Large intestine (tissue), 3 donors: ENCODE data around the gene SIRPA. TPM values are rescaled to one million over a fixed set of nuclear protein-coding genes. Genes with fewer than 3 reads are reported as not detected.

Source experiments
- DNase-seq, 2 donors: peaks; one replicate each; pipeline versions ENCODE4 v3.0.0 to v3.0.0-alpha.2; 2013
- H3K27ac ChIP-seq: one replicate; pipeline ENCODE4 v1.5.1; 2013; ENCODE audit warnings: low read length
- H3K27me3 ChIP-seq: 2 replicates; pipeline ENCODE4 v1.6.1; 2013; ENCODE audit warnings: low read length; ENCODE audit not compliant: control insufficient read depth, insufficient read depth
- H3K36me3 ChIP-seq: 2 replicates; pipeline ENCODE4 v1.6.1; 2013; ENCODE audit warnings: low read length; ENCODE audit not compliant: control insufficient read depth, insufficient read depth
- H3K4me1 ChIP-seq: one replicate; pipeline ENCODE4 v1.6.1; 2013; ENCODE audit warnings: low read length; ENCODE audit not compliant: control insufficient read depth, insufficient read depth
- H3K4me3 ChIP-seq: one replicate; pipeline ENCODE4 v1.5.1; 2013; ENCODE audit warnings: low read length
- H3K9me3 ChIP-seq: one replicate; pipeline ENCODE4 v1.6.1; 2013; ENCODE audit warnings: mild to moderate bottlenecking, low read depth, low read length, moderate library complexity; ENCODE audit not compliant: control insufficient read depth
- WGBS: methylation state at CpG from one replicate; pipeline ENCODE4 v1.1.5; 2013; ENCODE audit warnings: low lambda C conversion rate; ENCODE audit not compliant: insufficient coverage; 5-methylcytosine and 5-hydroxymethylcytosine counted together
- polyA plus RNA-seq: library from polyadenylated mRNA; unstranded; fragments of 120-200 nt; gene quantifications from one replicate; pipeline ENCODE4 v1.2.1, GENCODE V29; 2013

Gene SIRPA
- polyA plus RNA-seq, 1 donor, result 29.1 TPM

- no peak for DNase-seq
- WGBS, result no CpG with 5 or more reads among the region's 24 CpGs
- peaks cover 3% of the 10 kb centered on the region for H3K36me3 ChIP-seq
- peaks cover 37% of the 10 kb centered on the region for H3K4me1 ChIP-seq
- no peaks in the 10 kb centered on the region for H3K27me3 ChIP-seq
- H3K4me3 ChIP-seq, result peak overlapping the region; percentile 74
- no peaks in the 10 kb centered on the region for H3K9me3 ChIP-seq
- H3K27ac ChIP-seq, result peak overlapping the region; percentile 31
These were observed 672 bp downstream of the SIRPA start for GRCh38 chr20:1895674-1896483.

GRCh38 chr20:1896484-1897258 lies 1.5 kb downstream of the SIRPA start:
- peak overlapping the region; percentile 31 for H3K27ac ChIP-seq
- H3K27me3 ChIP-seq, result no peaks in the 10 kb centered on the region
- WGBS, result 80% methylated on average over 1 of the region's 12 CpGs
- peaks cover 7% of the 10 kb centered on the region for H3K36me3 ChIP-seq
- peak overlapping the region; percentile 74 for H3K4me3 ChIP-seq
- no peak for DNase-seq
- peaks cover 37% of the 10 kb centered on the region for H3K4me1 ChIP-seq
- no peaks in the 10 kb centered on the region for H3K9me3 ChIP-seq

GRCh38 chr20:1897541-1897940 lies 2.3 kb downstream of the SIRPA start:
- Histone ChIP-seq H3K27me3 (no peaks in the 10 kb centered on the region), H3K36me3 (peaks cover 10% of the 10 kb centered on the region), H3K4me1 (peaks cover 37% of the 10 kb centered on the region), H3K9me3 (no peaks in the 10 kb centered on the region), H3K4me3 (no peak overlapping the region), H3K27ac (peak overlapping the region; percentile 23)
- DNase-seq, result no peak
- no CpG with 5 or more reads among the region's 2 CpGs for WGBS

- peaks cover 10% of the 10 kb centered on the region for H3K36me3 ChIP-seq
- no peaks in the 10 kb centered on the region for H3K27me3 ChIP-seq
- no peak overlapping the region for H3K4me3 ChIP-seq
- WGBS, result 100% methylated on average over 1 of the region's 11 CpGs
- no peak for DNase-seq
- H3K27ac ChIP-seq, result peak overlapping the region; percentile 23
- peaks cover 33% of the 10 kb centered on the region for H3K4me1 ChIP-seq
- H3K9me3 ChIP-seq, result no peaks in the 10 kb centered on the region
These were observed 2.8 kb downstream of the SIRPA start for GRCh38 chr20:1897965-1898464.

- no peak overlapping the region for H3K4me3 ChIP-seq
- WGBS, result 100% methylated on average over 6 of the region's 15 CpGs
- no peak overlapping the region for H3K27ac ChIP-seq
- H3K27me3 ChIP-seq, result no peaks in the 10 kb centered on the region
- DNase-seq, result no peak
- peaks cover 10% of the 10 kb centered on the region for H3K36me3 ChIP-seq
- H3K9me3 ChIP-seq, result no peaks in the 10 kb centered on the region
- H3K4me1 ChIP-seq, result peaks cover 27% of the 10 kb centered on the region
These were observed 3.5 kb downstream of the SIRPA start for GRCh38 chr20:1898482-1899240.

GRCh38 chr20:1899241-1899525 lies 4.0 kb downstream of the SIRPA start:
- H3K4me1 ChIP-seq, result peaks cover 27% of the 10 kb centered on the region
- no peak for DNase-seq
- H3K4me3 ChIP-seq, result no peak overlapping the region
- peaks cover 10% of the 10 kb centered on the region for H3K36me3 ChIP-seq
- H3K9me3 ChIP-seq, result no peaks in the 10 kb centered on the region
- no CpG with 5 or more reads among the region's 6 CpGs for WGBS
- H3K27ac ChIP-seq, result no peak overlapping the region
- no peaks in the 10 kb centered on the region for H3K27me3 ChIP-seq

GRCh38 chr20:1900321-1900801 lies 5.2 kb downstream of the SIRPA start:
- DNase-seq, result peak; percentile 65 to 76
- Histone ChIP-seq H3K36me3 (peaks cover 14% of the 10 kb centered on the region), H3K27ac (no peak overlapping the region), H3K9me3 (no peaks in the 10 kb centered on the region), H3K4me3 (no peak overlapping the region), H3K4me1 (peaks cover 27% of the 10 kb centered on the region), H3K27me3 (no peaks in the 10 kb centered on the region)
- no CpG with 5 or more reads among the region's 10 CpGs for WGBS

GRCh38 chr20:1901704-1902103 lies 6.5 kb downstream of the SIRPA start:
- Histone ChIP-seq H3K9me3 (no peaks in the 10 kb centered on the region), H3K36me3 (peaks cover 15% of the 10 kb centered on the region), H3K4me1 (peaks cover 14% of the 10 kb centered on the region), H3K27ac (no peak overlapping the region), H3K27me3 (no peaks in the 10 kb centered on the region), H3K4me3 (no peak overlapping the region)
- DNase-seq, result no peak
- no CpG with 5 or more reads among the region's 18 CpGs for WGBS

- DNase-seq, result no peak
- H3K9me3 ChIP-seq, result no peaks in the 10 kb centered on the region
- peaks cover 14% of the 10 kb centered on the region for H3K4me1 ChIP-seq
- no peaks in the 10 kb centered on the region for H3K27me3 ChIP-seq
- no peak overlapping the region for H3K4me3 ChIP-seq
- peaks cover 17% of the 10 kb centered on the region for H3K36me3 ChIP-seq
- no peak overlapping the region for H3K27ac ChIP-seq
- WGBS, result no CpG with 5 or more reads among the region's 4 CpGs
These were observed 7.0 kb downstream of the SIRPA start for GRCh38 chr20:1902188-1902587.

- H3K27me3 ChIP-seq, result no peaks in the 10 kb centered on the region
- no peak overlapping the region for H3K4me3 ChIP-seq
- no peak overlapping the region for H3K27ac ChIP-seq
- DNase-seq, result no peak
- no CpG with 5 or more reads among the region's 9 CpGs for WGBS
- no peaks in the 10 kb centered on the region for H3K4me1 ChIP-seq
- H3K9me3 ChIP-seq, result no peaks in the 10 kb centered on the region
- H3K36me3 ChIP-seq, result peaks cover 23% of the 10 kb centered on the region
These were observed 8.9 kb downstream of the SIRPA start for GRCh38 chr20:1904135-1904534.
